Measurements from ENCODE around the gene FRYL. TPM values are rescaled to one million over a fixed set of nuclear protein-coding genes. Genes with fewer than 3 reads are reported as not detected.

The FRYL gene
- total and polyA plus RNA-seq, 2 of the 8 experiments (the other 6 are each of a cell fraction or from before 2014, with no cell fraction given): 8.0 to 36.5 TPM

DNA sequence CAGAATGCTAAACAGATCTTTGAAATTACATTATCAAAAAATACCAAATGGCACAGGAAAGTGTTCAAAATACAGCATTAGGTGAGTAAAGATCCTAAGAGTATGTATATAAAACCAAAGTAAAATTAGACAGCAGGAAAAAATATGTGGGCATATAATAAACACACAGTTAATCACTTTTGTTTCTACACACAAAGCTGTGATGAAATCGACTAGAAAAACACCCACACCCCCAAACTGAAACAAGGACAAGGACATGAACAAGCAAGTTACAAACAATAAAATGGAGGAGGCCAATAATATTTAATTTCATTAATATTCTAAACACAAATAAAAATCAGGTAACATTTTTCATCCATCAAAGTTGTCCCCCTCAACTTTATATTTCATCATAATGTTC, 143.2 kb downstream of the FRYL start:
- Histone ChIP-seq H3K4me2 (ENCODE audit: insufficient read depth in 1 of 2, low read depth in 2 of 2, low read length in 2 of 2) (no peak overlapping the region), H4K5ac (ENCODE audit: insufficient read length, low read depth, low read length) (no peak overlapping the region), H3K79me2 (ENCODE audit: control insufficient read depth in 1 of 2, insufficient read depth in 2 of 2, low read length in 2 of 2) (peaks cover 0 to 25% of the 10 kb centered on the region in 2 experiments; a peak in 2 of 4 replicates), H3K4ac (replicated peaks; ENCODE audit: insufficient read length, low read depth, low read length) (no peak overlapping the region), H3K4me3 (ENCODE audit: extremely low read depth in 1 of 4, insufficient read depth in 2 of 4, low read depth in 3 of 4, low read length in 4 of 4) (no peak overlapping the region), H4K20me1 (replicated peaks in 1 of 2; ENCODE audit: control insufficient read depth in 1 of 2, insufficient read depth in 2 of 2, low read length in 2 of 2) (peaks cover 0 to 2% of the 10 kb centered on the region in 2 experiments), H3K79me1 (ENCODE audit: low read depth, low read length) (no peaks in the 10 kb centered on the region), H3K9me3 (ENCODE audit: insufficient read depth in 2 of 2, low read depth in 1 of 2, low read length in 1 of 2) (no peaks in the 10 kb centered on the region), H3K14ac (ENCODE audit: insufficient read length) (no peak overlapping the region), H2BK15ac (ENCODE audit: low read length) (no peak overlapping the region), H3K23ac (ENCODE audit: insufficient read length) (no peak overlapping the region), H3K27ac (ENCODE audit: low read depth, low read length) (no peak overlapping the region), H3K9ac (replicated peaks in 1 of 4; ENCODE audit: extremely low read depth in 1 of 4, low read depth in 3 of 4, low read length in 3 of 4) (no peak overlapping the region), H2BK20ac (ENCODE audit: low read length) (no peak overlapping the region), H3K27me3 (replicated peaks in 1 of 4; ENCODE audit: control insufficient read depth in 3 of 4, extremely low read depth in 1 of 4, insufficient read depth in 3 of 4, low read length in 3 of 4) (no peaks in the 10 kb centered on the region), H3K36me3 (ENCODE audit: control insufficient read depth in 2 of 4, insufficient read depth in 4 of 4, low read length in 3 of 4) (no peaks in the 10 kb centered on the region), H3K56ac (replicated peaks; ENCODE audit: insufficient read length, low read depth, low read length) (no peak overlapping the region), H3K23me2 (ENCODE audit: low read depth, low read length) (no peaks in the 10 kb centered on the region), H2BK12ac (ENCODE audit: low read depth, low read length) (no peak overlapping the region), H3K4me1 (replicated peaks in 1 of 4; ENCODE audit: control insufficient read depth in 3 of 4, insufficient read depth in 4 of 4, low read length in 3 of 4) (peaks cover 0 to 4% (median 0%) of the 10 kb centered on the region in 4 experiments; a peak in 1 of 7 replicates), H2BK120ac (replicated peaks; ENCODE audit: low read depth, low read length) (no peak overlapping the region), H4K8ac (ENCODE audit: extremely low read depth, insufficient read depth, low read length) (no peak overlapping the region), H2AK5ac (ENCODE audit: low read depth, low read length) (no peak overlapping the region), H3K18ac (ENCODE audit: extremely low read depth, low read length) (no peak overlapping the region), H4K91ac (replicated peaks; ENCODE audit: insufficient read length, low read length) (no peak overlapping the region), H2BK5ac (ENCODE audit: low read depth, low read length) (no peak overlapping the region), H2AFZ (ENCODE audit: low read length) (no peak overlapping the region)
- WGBS, 2 experiments (ENCODE audit: extremely low coverage in 1 of 2, insufficient coverage in 1 of 2, insufficient read length in 1 of 2, insufficient replicate concordance in 2 of 2, low coverage in 1 of 2, low lambda C conversion rate in 2 of 2, missing lambda C conversion rate in 1 of 2): 92% methylated on average over 1 of the region's 1 CpG; no CpG with 5 or more reads in 1 of the 2 experiments
- no peak for DNase-seq (ENCODE audit: low read depth in 1 of 2, low spot score in 2 of 2)
- ChIA-PET CTCF (ENCODE audit: partially characterized antibody) (no interaction called here), POLR2A (ENCODE audit: partially characterized antibody) (no interaction called here)
- no peak for FAIRE-seq
- TF ChIP-seq JUND (IDR thresholded peaks at IDR 0.05; ENCODE audit: low read length) (no peak), GABPA (IDR thresholded peaks at IDR 0.05; ENCODE audit: borderline replicate concordance, insufficient read depth, low read length) (no peak), FOSL1 (IDR thresholded peaks at IDR 0.05; ENCODE audit: insufficient read depth, low read depth, low read length) (no peak), BCL11A (IDR thresholded peaks at IDR 0.05; ENCODE audit: low read depth in 2 of 2, low read length in 2 of 2) (no peak), EGR1 (IDR thresholded peaks at IDR 0.05; ENCODE audit: borderline replicate concordance, low read depth, low read length) (no peak), KDM5A (IDR thresholded peaks at IDR 0.05; ENCODE audit: low read length) (no peak), YY1 (IDR thresholded peaks at IDR 0.05; ENCODE audit: low read depth, low read length) (no peak), RFX5 (IDR thresholded peaks at IDR 0.05; ENCODE audit: borderline replicate concordance, low read depth, low read length) (no peak), GTF2F1 (IDR thresholded peaks at IDR 0.05; ENCODE audit: borderline replicate concordance, low read depth, low read length) (no peak), NANOG (IDR thresholded peaks at IDR 0.05; ENCODE audit: insufficient read depth, low read depth, low read length, poor library complexity, severe bottlenecking) (no peak), RNF2 (IDR thresholded peaks at IDR 0.05; ENCODE audit: borderline replicate concordance, low read depth, low read length, missing control alignments, poor library complexity, severe bottlenecking) (no peak), JUN (IDR thresholded peaks at IDR 0.05; ENCODE audit: low read depth, low read length) (no peak), BRCA1 (IDR thresholded peaks at IDR 0.05; ENCODE audit: low read depth, low read length) (no peak)
- TF ChIP-seq, protein P1, sequence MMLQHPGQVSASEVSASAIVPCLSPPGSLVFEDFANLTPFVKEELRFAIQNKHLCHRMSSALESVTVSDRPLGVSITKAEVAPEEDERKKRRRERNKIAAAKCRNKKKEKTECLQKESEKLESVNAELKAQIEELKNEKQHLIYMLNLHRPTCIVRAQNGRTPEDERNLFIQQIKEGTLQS (IDR thresholded peaks at IDR 0.05; ENCODE audit: insufficient read depth, low read depth, low read length): no peak

Data from H1 (cell line).